HG03196 (cell line): ENCODE measurements around the gene FRMD4A.

ENCODE experiments used
- ATAC-seq: cut with Tn5 transposase; IDR thresholded peaks from one replicate; pipeline ENCODE4 v1.9.1; 2021; ENCODE audit not compliant: unreplicated experiment

Gene FRMD4A

DNA sequence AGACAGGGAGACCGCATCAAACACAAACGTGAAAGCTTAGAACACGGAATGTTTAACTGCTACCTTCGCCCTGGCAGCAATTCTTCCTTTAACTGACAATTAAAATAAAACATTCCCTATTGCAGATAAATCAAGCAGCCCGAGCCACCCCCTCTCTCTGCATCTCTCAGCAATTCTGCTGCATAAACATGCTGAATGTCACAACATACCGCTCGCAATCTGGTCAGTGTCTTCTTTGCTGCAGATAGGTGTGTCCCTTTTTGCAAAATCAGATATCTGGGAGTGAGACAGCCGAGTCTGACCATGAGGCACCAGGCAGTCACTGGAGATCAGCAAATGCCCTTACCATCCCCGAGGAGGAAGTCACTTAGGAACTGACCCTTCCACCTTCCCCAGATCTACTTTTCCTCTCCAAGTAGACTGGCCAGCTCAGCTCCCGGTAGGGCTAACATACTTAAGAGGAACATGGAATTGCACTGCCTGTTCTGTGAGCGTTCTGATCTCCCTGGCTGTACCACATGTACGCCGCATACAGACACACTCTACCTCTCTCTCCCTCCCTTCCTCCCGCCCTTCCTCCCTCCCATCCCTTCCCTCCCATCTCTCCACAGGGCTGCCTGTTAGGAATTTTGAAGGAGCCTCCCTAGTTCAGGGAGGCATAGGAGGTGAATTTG, at the start of gene FRMD4A:
TSS of gene FRMD4A (minus strand) at position 537 of the 674 bp plus-strand sequence.
- no peak for ATAC-seq

DNA sequence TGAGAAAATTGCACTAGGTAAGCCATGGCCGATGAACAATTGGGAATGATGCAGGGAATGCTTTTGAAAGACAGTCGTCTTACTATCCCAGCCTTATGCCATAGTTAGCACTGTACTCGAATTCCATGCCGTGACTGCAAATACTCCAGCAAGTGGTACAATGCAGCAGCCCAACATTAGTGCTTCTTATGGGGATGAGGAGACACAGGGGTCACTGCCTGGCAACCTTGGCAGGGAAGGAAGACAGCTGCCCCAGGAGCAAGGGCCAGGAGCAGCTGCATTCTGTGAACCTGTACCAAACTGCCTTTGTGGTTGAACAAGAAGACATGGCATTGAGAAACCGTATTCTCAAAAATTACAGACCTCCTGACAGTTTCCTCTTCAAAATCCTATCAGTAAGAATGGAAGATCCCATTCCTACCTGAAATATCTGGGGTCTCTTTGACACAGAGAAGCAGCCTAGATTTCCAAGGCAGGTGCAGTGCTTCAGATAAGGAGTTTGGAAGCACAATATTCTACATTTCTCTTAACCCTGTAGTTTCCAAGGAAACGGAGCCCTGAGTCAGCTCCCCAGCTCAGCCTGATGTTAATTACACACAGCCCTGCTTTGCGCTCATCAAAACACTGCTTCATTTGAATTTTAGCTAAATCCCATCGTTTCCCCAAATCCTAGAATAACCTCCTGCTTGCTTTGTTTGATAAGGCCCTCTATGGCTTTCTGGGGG, 49.0 kb upstream of the FRMD4A start:
- no peak for ATAC-seq

DNA sequence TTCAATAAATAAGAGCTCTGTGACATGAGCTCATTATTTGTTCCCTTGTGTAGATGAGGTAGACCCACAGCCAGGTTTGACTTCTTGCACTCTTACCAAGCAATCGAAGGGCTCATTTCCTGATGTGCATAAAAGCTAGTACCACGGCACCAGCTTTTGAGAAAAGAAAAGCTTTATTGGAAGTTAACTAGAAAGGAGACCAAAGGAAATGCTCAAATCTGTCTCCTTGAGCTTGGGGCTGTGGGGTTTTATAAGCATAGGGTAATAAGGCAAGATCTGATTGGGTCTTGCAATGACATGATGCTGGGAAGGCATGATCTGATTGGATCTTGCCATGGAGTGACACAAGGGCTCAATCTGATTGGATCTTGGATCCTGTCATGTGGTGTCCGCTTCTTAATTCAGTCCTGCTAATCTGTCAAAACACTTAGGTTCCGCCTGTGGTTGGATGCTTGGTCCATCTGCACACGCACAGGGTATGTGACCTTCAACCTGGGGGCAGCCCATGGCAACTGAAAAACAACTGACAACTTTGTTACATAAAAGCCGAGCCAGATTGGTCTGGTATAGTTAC, 47.8 kb upstream of the FRMD4A start:
- no peak for ATAC-seq

DNA sequence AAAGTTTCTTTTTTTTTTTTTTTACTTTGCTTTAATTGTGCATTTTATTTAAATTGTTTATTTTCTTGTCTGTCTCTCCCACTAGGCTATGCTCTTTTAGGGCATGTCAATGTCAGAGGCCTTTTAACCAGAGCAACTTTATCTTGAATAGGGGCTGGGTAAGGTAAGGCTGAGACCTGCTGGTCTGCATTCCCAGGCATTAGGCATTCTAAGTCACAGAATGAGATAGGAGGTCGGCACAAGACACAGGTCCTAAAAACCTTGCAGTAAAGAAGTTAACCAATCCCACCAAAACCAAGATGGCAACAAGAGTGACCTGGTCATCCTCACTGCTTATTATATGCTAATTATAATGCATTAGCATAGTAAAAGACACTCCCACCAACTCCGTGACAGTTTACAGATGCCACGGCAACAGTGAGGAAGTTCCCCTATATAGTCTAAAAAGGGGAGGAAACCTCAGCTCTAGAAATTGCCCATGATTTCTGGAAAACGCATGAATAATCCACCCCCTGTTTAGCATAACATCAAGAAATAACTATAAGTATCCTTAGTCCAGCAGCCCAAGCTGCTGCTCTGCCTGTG, 47.0 kb upstream of the FRMD4A start:
- no peak for ATAC-seq

DNA sequence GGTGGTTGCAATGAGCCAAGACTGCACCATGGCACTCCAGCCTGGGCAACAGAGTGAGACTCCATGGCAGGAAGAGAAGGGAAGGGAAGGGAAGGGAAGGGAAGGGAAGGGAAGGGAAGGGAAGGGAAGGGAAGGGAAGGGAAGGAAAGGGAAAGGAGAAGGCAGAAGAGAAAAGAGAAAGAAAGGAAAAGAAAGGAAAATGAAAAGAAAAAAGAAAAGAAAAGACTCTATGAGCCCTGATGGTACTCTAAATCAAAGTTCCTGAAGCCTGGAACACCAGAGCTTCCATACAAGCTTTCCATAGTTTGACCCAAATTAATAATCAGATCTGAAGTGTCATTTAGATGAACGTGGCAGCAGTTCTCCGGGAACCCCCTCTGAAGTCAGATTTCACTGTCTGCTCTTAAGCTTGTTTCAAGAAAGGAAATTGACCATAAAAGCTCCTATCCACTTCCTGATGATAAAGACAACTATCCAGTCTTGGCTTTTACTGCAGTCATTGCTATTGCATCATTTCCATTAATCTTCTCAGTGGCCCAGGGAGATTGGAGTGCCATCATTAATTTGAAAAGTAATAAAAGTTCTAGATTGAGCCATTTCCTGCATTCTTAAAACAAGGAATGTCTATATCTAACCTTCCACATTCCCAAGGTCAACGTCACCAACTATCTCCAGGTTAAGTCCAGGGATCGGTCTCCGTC, 44.2 kb upstream of the FRMD4A start:
- ATAC-seq = no peak

DNA sequence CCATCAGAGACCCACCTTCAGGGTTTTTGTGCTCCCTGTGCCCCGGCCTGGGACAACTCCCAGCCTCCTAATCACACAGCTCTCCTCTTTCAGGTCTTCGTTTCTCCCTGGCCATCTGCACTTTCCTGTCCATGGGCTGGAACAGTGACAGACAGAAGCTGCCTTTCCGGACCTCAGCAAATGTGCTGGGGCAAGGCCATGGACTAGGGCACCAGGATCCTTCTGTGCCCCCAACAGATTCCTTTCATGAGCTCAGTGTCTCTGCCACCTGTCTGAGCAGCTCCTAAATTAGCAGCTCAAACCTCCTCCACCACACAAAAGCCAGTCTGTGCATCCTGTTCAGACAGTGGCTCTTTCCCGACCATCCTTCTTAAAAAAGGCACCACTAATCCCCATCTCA, 41.9 kb upstream of the FRMD4A start:
- no peak for ATAC-seq

DNA sequence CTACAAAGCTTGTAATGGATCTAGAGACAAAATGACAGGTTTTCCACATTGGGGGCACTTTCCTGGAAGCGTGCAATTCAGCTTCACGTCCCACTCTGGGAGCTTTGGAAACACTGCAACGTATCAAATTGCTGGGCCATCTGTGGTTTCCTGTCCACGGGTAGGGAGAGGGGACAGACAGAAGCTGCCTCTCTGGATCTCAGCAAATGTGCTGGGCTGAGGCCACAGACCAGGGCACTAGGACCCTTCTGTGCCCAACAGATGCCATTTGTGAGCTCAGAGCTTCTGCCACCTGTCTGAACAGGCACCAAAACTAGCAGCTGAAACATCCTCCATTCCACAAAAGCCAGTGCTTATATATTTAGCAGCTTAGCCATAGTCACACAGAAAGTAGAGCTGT, 40.9 kb upstream of the FRMD4A start:
- no peak for ATAC-seq

DNA sequence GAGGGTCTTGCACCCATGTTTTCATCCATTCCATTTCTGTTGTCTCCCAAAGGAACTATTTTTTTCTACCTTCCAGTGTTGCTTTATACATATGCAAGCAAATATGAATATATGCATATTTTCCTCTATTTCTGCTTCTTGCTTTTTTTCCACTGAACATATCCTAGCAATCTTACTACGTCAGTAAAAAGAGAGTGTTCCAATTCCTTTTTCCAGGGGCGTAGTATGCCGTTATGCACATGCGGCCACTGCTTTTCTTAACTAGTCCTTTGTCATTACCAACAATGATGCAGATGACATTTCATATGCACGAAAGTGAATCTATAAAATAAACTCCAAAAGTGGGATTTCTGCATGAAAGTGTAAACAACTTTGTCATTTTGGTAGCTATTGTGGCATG, 40.2 kb upstream of the FRMD4A start:
- no peak for ATAC-seq

DNA sequence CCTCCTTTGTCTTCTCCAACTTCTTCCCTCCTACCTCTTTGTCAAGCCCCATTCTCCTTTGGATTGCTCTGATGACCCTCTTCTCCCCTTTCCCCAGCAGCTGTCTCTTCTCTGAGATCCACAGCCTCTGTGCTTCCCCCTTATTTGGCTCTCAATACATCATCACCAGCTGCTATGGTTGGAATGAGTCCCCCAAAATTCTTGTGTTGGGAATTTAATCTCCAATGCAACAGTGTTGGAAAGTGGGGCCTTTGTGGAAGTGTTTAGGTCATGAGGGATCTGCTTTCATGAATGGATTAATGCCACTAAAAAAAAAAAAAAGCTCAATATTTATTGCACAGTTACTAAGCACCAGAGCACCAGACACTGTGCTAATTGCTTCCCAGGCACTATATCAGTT, 39.2 kb upstream of the FRMD4A start:
- no peak for ATAC-seq

DNA sequence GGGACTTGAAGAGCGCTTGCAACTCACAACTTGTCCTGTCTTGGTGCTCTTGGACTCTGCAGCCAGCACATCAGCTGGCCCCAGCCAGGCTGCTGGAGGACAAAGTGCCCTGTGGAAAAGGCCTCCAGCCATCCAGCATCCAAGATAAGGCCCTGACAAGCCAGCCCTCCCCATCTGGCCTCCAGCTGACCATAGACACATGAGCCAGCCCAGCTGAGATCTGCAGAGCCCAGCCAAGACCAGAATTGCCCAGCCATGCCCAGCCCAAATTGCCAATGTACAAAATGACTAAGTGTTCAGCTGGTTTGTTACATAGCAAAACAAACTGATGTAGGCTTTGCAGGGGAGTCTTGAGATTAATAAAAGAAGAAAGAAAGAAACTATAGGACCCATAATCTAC, 36.0 kb upstream of the FRMD4A start:
- no peak for ATAC-seq

DNA sequence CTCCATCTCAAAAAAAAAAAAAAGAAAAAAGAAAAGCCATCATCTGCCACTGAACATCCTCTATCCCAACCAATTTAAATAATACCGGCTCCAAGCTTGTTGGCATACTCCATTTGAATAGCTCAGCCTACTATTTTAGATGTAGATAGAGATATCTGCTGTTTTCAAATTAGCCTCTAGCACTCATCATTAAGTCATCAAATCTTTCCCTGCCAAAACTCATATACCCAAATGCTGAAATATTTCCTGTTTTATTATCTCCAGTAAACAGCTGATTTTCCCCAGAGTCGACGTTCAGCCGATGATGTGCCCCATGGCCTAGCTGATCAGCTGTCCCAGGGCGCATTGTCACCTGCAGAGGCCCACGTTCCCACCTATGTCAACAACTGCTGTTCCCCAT, 34.5 kb upstream of the FRMD4A start:
- no peak for ATAC-seq

DNA sequence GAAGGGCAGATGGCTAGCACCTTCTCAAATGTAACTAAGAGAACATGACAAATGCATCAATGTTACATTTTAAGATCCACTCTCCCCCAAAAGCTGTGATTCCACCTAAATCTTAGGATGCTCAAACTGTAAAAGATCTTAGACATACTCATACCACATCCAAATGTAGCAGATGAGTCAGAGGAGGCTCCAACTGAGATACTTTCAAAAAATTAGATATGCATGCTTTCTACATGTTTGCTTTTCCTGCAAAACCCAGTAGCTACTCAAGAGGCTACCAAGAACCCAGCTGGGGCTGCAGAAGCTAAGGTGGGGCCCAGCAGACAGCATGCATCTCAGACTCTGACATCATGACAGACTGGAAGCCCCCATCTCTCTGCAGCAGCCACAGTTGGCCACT, 31.4 kb upstream of the FRMD4A start:
- ATAC-seq = no peak

DNA sequence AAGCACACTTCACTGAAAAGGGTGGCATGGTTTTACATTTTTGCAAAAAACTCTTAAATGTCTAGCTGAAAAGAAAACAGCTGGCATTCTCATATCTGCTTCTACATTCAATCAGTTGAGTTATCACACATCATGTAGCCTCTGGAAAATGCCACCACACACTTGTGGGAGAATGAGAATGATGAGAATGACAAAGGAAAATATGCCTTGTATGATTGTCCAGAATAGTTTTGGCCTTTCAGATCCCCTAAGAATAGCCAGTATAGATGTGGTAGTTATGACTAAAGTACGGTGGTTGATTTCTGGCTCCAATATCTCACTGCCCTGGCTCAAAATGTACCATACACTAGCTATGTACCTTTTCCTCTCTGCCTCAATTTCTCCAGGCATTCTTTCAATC, 30.2 kb upstream of the FRMD4A start:
- ATAC-seq = no peak

DNA sequence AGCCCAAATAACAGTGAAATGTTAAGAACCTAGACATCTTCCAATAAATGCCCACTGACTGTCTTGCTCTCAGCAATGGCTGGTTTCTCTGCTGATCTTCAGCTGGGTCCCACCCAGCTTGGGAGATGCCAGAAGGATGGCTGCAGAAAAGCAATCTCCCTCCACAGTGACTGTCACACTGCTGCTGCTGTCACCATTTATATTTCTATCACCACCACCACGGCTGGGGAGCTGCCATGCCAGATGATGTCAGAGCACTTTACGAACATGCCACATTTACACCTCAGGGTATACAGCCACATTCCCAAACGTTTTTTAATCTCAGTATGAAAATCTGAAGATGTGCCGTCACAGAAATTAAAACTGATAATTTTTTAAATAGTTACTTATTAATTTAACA, 29.8 kb upstream of the FRMD4A start:
- no peak for ATAC-seq

DNA sequence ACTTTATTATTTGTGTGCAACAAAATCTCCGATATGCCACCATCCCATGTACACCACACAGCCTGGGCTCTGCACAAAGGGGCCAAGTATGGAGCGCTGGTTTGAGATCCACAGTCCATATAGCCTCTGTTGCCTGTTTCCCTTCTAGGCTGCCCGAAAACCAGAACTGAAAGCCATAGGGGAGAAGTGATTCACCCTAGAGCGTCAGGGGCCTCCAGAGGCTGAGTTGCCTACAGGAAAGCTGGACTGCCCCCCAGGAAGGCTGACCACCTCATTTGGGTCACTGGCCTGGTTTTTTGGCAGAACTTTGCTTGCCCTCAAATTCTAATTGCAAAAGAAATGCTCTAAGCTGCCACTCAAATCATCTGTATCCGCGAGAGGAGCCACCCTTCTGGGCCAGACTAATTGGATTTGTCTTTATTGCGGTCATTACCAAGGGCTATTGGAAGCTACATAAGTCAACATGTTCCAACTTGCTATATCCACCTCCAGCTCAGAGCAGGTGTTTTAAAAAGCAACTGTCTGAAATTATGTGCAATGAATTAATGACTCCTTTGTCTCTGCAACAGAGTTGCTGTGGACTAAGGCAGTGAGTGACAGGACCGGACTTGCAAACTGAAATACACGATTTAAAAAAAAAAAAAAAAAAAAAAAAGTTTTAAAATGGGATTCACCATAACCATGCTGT, 28.3 kb upstream of the FRMD4A start:
- no peak for ATAC-seq

DNA sequence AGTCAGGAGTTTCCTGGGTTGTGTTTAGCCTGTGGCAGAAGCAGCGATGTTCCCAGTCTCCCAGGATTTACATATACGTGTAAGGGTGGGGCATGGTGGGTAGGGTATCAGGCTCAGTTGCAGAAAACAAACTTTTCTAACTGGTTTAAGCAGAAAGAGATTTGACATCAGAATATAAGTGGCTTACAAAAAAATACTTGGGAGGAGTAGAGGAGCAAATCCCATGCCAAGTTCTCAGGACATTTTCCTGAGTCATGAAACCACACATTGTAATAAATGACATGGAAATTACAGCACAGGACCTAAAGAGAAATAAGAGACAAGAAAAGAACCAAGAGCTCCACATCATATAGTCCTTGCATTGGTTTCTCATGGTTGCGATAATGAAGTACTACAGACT, 26.2 kb upstream of the FRMD4A start:
- ATAC-seq = no peak

DNA sequence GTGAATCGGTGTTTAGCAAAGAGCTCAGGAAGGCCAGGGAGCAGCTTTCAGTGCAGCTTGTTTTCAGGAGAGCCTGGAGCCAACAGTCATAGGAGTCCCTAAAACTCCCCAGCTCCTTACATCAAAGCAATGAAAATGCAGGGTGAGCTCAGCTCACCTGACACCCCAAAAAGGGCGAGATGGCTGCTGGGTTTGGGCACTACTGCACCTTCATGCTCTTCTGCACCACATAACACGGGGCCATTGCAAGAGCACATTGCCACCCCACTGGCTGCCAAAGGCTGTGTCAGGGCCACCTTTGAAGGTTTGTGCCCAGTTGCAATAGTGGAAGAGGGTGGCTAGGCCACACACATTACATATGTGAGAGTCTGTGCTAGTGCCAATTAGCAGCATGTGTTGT, 25.0 kb upstream of the FRMD4A start:
- ATAC-seq = no peak

DNA sequence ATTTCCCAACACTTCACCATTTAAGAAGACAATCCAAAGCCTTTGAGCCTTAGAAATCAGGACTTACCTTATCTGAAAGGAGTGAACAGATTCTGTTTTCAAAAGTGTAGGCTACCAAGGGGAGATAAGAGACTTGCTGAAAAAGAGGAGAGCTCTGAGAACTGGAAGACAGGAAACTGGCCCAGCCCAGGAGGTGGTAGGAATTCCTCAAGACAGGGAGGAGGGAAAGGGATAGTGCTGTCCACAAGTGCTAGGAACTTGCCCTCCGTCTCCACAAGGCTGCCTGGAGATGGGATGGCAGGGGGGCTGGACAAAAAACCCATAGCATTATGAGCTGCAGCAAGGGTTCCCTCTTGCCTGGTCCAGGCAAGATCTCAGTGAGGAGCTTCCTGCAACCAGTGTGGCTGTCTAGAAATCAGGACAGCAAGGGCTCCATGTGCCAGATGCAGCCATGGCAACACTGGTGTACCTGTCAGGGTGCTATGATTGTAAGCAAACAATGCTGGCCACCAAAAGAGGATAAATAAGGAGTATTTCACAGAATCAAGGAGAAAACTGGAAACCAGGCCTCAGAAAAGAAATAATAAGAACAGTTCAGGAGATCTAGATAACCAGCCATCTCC, 22.7 kb upstream of the FRMD4A start:
- no peak for ATAC-seq

DNA sequence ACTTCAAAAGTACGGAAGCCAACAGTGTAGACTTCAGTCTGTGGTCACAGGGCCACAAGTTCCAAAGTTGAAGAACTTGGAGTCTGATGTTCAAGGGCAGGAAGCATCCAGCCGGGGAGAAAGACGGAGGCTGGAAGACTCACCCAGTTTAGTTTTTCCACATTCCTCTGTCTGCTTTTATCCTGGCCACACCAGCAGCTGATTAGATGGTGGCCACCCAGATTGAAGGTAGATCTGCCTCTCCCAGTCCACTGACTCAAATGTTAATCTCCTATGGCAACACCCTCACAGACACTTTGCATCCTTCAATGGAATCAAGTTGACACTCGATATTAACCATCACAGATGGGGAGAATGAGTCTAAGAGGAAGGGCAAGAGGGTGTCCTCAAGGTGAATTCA, 19.3 kb upstream of the FRMD4A start:
- no peak for ATAC-seq

DNA sequence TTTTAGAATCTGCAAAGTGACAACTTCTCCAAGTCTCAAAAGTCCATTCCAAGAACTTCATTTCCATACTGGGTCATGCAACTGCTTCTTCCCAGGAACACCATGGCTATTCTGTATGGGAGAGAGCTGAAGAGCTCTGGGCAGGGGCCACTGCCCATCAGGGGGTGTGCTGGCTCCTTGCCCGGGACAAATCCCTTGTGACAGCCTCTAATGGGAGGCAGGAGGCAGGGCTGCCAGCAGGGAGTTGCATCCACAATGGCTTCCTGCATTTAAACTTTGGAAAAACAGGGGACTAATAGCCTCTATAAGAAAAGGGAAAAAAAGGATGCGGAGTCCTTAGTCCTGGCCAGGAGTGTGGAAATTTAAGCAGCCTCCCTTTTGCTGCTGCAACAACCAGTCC, 18.4 kb upstream of the FRMD4A start:
- no peak for ATAC-seq

DNA sequence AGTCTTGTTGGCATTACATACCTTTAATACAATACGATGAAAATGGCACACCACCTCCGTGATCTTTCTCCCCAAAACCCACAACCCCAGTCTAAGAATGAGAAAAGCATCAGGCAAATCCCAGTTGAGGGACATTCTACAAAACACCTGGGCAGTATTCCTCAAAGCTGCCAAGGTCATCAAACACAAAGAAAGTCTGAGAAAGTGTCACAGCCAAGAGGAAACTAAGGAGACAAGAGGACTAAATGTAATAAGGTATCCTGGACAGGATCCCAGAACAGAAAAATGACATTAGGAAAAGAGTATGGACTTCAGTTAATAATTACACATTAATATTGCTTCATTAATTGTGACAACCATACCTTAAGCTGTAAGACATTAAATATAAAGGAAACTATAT, 14.5 kb upstream of the FRMD4A start:
- ATAC-seq = no peak
